Measurements from ENCODE around the gene GMPR.

GMPR gene

GRCh38 chr6:16336056-16336818 is 97.8 kb downstream of the GMPR start:
- TF ChIP-seq, protein P1, sequence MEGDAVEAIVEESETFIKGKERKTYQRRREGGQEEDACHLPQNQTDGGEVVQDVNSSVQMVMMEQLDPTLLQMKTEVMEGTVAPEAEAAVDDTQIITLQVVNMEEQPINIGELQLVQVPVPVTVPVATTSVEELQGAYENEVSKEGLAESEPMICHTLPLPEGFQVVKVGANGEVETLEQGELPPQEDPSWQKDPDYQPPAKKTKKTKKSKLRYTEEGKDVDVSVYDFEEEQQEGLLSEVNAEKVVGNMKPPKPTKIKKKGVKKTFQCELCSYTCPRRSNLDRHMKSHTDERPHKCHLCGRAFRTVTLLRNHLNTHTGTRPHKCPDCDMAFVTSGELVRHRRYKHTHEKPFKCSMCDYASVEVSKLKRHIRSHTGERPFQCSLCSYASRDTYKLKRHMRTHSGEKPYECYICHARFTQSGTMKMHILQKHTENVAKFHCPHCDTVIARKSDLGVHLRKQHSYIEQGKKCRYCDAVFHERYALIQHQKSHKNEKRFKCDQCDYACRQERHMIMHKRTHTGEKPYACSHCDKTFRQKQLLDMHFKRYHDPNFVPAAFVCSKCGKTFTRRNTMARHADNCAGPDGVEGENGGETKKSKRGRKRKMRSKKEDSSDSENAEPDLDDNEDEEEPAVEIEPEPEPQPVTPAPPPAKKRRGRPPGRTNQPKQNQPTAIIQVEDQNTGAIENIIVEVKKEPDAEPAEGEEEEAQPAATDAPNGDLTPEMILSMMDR (IDR thresholded peaks at IDR 0.05), result no peak

- TF ChIP-seq, protein P1 (IDR thresholded peaks at IDR 0.05), result no peak
Measured at GRCh38 chr6:16336911-16337294, 98.5 kb downstream of the GMPR start.

DNA sequence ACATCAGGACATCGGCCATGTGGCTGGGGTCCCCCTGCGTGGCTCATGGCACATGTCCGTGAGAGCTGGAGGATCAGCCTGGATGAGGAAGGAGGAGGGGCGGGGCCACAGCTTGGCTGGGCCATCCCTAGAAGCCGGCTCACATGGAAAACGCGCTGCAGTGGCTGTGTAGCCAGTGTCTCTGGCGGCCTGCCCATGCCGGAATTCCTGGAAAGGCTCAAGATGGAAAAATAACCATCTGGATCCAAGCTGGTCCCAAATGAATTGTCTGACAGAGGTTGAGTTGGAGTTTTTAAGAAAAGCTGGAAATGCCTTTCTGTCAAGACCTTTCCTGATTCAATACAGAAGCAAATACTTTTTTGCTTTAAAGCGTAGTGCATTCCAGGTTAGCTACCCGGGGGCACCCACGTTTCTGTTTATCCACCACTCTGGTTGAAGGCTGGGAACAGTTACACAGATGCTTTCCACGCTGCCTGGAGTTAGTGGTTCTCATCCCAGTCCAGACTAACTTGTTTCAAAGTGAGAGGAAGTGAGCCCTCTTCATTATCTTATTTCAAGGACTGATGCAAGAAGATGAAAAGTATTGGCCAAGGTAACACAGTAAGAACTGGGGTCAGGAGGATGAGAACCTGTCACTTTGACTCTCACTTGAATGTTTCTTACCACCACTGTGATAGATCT is 99.0 kb downstream of the GMPR start:
- TF ChIP-seq, protein P1 (IDR thresholded peaks at IDR 0.05), result no peak

DNA sequence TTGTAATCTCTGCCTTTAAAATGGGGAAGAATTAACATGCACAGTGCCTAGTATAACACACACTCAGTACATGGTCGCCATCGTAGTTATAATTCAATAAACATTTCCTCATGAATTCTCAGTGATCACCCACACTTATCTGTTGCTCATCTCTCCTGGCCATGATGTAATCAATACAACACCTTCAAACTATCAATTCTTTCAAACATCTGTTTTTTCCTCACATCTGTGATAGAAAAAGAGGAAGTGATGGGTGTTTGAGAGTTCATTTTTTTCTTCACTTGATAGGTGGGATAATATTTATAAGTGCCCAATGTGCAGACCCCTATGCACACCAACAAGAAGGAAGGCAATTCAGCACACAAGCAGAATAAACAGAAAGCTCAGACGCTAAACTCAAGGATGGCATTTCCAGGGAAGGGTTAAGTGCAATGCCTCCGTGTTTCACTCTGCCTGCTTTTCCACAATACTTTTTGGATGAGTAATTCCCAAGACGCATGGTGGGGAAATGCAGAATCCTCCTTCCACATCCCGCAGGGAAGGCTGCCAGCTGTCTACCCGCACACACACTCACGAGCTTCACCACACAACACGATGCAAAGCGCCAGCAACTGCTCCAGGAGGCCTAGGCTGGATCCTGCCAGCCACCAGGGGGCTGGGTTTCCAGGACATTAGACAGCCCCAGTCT is 100.3 kb downstream of the GMPR start:
- TF ChIP-seq, protein P1 (IDR thresholded peaks at IDR 0.05), result no peak

DNA sequence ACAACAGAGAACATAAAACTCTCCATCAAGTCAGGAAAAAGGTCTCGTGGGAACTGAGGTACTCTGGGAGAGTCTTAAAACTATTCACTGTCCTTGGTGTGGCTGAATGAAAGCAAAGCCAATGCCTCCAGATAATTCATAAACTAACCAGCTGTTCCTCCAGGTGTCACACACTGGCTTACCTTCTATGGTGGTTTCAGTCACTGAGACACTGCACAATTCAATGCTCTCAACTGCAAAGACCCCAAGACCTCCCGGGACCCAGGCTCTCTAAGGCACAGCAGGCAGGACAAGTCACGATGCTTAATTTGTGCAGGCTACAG is 100.8 kb downstream of the GMPR start:
- TF ChIP-seq, protein P1 (IDR thresholded peaks at IDR 0.05), result no peak

GRCh38 chr6:16343593-16343992 is 105.2 kb downstream of the GMPR start:
- TF ChIP-seq, protein P1 (IDR thresholded peaks at IDR 0.05), result no peak

- TF ChIP-seq, protein P1 (IDR thresholded peaks at IDR 0.05), result no peak
Measured at GRCh38 chr6:16344756-16345155, 106.4 kb downstream of the GMPR start.

Data from LNCAP (cell line).